ENCODE measurements around the gene INTS1. TPM values are rescaled to one million over a fixed set of nuclear protein-coding genes. Genes with fewer than 3 reads are reported as not detected.
A peak's percentile ranks its signal among the peaks of the same experiment; 100 is the strongest.

Gene INTS1
- total RNA-seq, 2 experiments from 2014 or later: 91.0 to 91.5 TPM

DNA sequence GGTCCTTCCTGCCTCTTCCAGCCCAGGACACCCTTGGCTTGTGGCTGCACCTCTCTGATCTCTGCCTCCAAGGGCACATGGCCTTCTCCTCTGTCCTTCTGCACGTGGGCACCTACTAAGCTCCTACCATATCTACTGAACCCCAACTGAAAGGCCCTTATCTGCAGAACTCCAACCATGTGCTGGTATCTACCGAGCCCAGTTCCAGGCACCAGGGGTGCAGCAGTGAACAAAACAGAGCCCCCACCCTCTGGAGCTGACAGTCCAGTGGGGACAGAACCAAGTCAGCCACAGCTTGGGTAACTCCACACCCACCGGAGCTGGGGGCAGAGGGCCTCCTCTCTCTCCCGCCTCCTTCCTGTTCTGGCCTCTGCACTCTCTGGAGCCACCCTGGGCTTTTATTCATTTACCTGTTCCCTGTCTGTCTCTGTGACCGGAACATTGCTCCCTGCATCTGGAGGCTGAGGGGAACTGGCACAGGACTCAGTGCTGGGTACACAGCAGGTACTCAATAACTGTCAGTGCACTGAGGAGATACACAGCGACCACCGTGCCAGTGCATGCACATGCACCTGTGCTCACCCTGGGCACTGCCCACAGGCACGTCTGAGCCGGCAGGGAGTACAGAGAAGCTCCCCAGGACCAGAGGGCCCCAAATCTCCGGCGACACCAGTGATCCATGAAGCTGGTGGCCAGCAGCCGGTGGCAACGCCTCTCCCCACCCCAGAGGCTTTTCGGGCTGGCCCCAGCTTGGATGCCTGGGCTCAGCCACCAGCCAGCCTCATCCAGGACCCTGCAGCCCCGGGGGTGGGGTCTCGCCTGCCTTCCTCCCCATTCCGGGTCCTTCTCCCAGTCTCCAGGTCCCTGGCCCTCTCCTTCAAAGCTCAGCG lies 46.9 kb downstream of the INTS1 start:
- ChIA-PET POLR2A (no interaction called here), CTCF (interaction anchor here (0.6 to 2.0 kb wide), 2 partner anchors 17 to 231 kb away, joined by 3 to 5 read pairs; no protein-coding TSS in a partner anchor)
- no peak overlapping the region for H3K27ac ChIP-seq (ENCODE audit: low read depth in 1 of 2, low read length in 2 of 2)
- peaks cover 33% of the 10 kb centered on the region for H3K4me1 ChIP-seq (ENCODE audit: insufficient read depth, low read length)
- Mint-ChIP-seq H3K36me3 (ENCODE audit: low read depth) (no peaks in the 10 kb centered on the region), H3K27ac (no peak overlapping the region), H3K4me3 (peak overlapping the region; percentile 54), H3K9me3 (no peaks in the 10 kb centered on the region), H3K27me3 (no peaks in the 10 kb centered on the region), H3K4me1 (ENCODE audit: low read depth) (peaks cover 8% of the 10 kb centered on the region)
- H3K4me3 ChIP-seq (ENCODE audit: low read length): no peak overlapping the region
- DNase-seq: no peak
- intact Hi-C loops (cut with DNase I, micrococcal nuclease): loop anchor here in 1 of 2 experiments (2.0 to 5.0 kb wide), 2 partner anchors 13 to 1175 kb away; partner anchors contain the start of gene TTYH3
- H3K36me3 ChIP-seq (ENCODE audit: insufficient read depth, low read length): no peaks in the 10 kb centered on the region
- no peak for TF ChIP-seq CTCF (IDR thresholded peaks at IDR 0.05)
- no peaks in the 10 kb centered on the region for H3K27me3 ChIP-seq (ENCODE audit: control insufficient read depth in 1 of 2, insufficient read depth in 2 of 2, low read length in 2 of 2)
- ATAC-seq (ENCODE audit: poor library complexity): no peak
- no peaks in the 10 kb centered on the region for H3K9me3 ChIP-seq (ENCODE audit: control insufficient read depth in 1 of 2, insufficient read depth in 1 of 2, low read length in 2 of 2)

DNA sequence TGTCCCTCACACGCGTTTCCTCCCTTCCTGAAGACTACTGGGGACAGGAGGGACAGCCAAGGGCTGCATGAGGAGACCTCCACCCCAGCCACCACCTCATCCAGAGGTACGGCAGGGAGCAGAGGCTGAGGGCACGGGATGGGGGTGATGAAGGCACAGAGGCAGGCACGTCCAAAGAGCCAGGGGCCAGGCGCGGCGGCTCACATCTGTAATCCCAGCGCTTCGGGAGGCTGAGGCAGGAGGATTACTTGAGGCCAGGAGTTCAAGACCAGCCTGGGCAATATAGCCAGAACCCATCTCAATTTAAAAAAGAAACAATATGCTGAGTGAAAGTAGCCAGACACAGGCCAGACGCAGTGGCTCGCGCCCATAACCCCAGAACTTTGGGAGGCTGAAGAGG lies 48.2 kb downstream of the INTS1 start:
- H3K9me3 ChIP-seq (ENCODE audit: control insufficient read depth in 1 of 2, insufficient read depth in 1 of 2, low read length in 2 of 2): no peaks in the 10 kb centered on the region
- H3K4me1 ChIP-seq (ENCODE audit: insufficient read depth, low read length): peaks cover 31% of the 10 kb centered on the region
- POLR2A ChIA-PET: no interaction called here
- H3K36me3 Mint-ChIP-seq (ENCODE audit: low read depth): no peaks in the 10 kb centered on the region
- H3K4me3 Mint-ChIP-seq: peak overlapping the region; percentile 20
- H3K27me3 Mint-ChIP-seq: no peaks in the 10 kb centered on the region
- H3K4me1 Mint-ChIP-seq (ENCODE audit: low read depth): no peaks in the 10 kb centered on the region
- ATAC-seq (ENCODE audit: poor library complexity): no peak
- H3K27me3 ChIP-seq (ENCODE audit: control insufficient read depth in 1 of 2, insufficient read depth in 2 of 2, low read length in 2 of 2): no peaks in the 10 kb centered on the region
- no peak for DNase-seq
- H3K36me3 ChIP-seq (ENCODE audit: insufficient read depth, low read length): no peaks in the 10 kb centered on the region
- intact Hi-C loops (cut with DNase I, micrococcal nuclease): loop anchor here in 1 of 2 experiments (2.0 to 5.0 kb wide), 2 partner anchors 15 to 1176 kb away; partner anchors contain the start of gene TTYH3
- TF ChIP-seq CTCF (IDR thresholded peaks at IDR 0.05): no peak
- H3K9me3 Mint-ChIP-seq: no peaks in the 10 kb centered on the region
- H3K4me3 ChIP-seq (ENCODE audit: low read length): no peak overlapping the region
- H3K27ac ChIP-seq (ENCODE audit: low read depth in 1 of 2, low read length in 2 of 2): no peak overlapping the region
- H3K27ac Mint-ChIP-seq: no peak overlapping the region
- CTCF ChIA-PET: no interaction called here

- Histone ChIP-seq H3K36me3 (ENCODE audit: insufficient read depth, low read length) (no peaks in the 10 kb centered on the region), H3K9me3 (ENCODE audit: control insufficient read depth in 1 of 2, insufficient read depth in 1 of 2, low read length in 2 of 2) (no peaks in the 10 kb centered on the region), H3K27ac (ENCODE audit: low read depth in 1 of 2, low read length in 2 of 2) (no peak overlapping the region), H3K27me3 (ENCODE audit: control insufficient read depth in 1 of 2, insufficient read depth in 2 of 2, low read length in 2 of 2) (no peaks in the 10 kb centered on the region), H3K4me3 (ENCODE audit: low read length) (no peak overlapping the region), H3K4me1 (ENCODE audit: insufficient read depth, low read length) (peaks cover 26% of the 10 kb centered on the region)
- Mint-ChIP-seq H3K4me3 (no peak overlapping the region), H3K27ac (no peak overlapping the region), H3K9me3 (no peaks in the 10 kb centered on the region), H3K36me3 (ENCODE audit: low read depth) (no peaks in the 10 kb centered on the region), H3K27me3 (no peaks in the 10 kb centered on the region), H3K4me1 (ENCODE audit: low read depth) (no peaks in the 10 kb centered on the region)
- CTCF ChIA-PET: no interaction called here
- intact Hi-C loops (cut with DNase I, micrococcal nuclease): loop anchor here in 1 of 2 experiments (5.0 kb wide), 1 partner anchor 1177 kb away; the partner anchor contains the start of gene TTYH3
- no peak for TF ChIP-seq CTCF (IDR thresholded peaks at IDR 0.05)
- no peak for ATAC-seq (ENCODE audit: poor library complexity)
- DNase-seq: no peak
- POLR2A ChIA-PET: no interaction called here
Observed at GRCh38 chr7:1455241-1455939, 48.8 kb downstream of the INTS1 start.
